Measurements from ENCODE around the gene PARM1.
"Not testable (repeated sequence)": the region's sequence is repeated elsewhere in the genome, so short reads cannot be mapped to it uniquely, and the experiment has no call there.

PARM1 gene

GRCh38 chr4:74994436-74994835 lies 61.5 kb downstream of the PARM1 start:
- DNase-seq = not testable (repeated sequence)

GRCh38 chr4:74996996-74997395 lies 64.1 kb downstream of the PARM1 start:
- DNase-seq = no peak

- DNase-seq = no peak
Measured at GRCh38 chr4:74997948-74998729, 65.2 kb downstream of the PARM1 start.

GRCh38 chr4:74999714-75000309 lies 66.9 kb downstream of the PARM1 start:
- DNase-seq = no peak

GRCh38 chr4:75001871-75002270 lies 69.0 kb downstream of the PARM1 start:
- DNase-seq = no peak

- DNase-seq = no peak
Measured at GRCh38 chr4:75002381-75002780, 69.5 kb downstream of the PARM1 start.

GRCh38 chr4:75003979-75004378 lies 71.1 kb downstream of the PARM1 start:
- no peak for DNase-seq

- DNase-seq = no peak
Measured at GRCh38 chr4:75004755-75005668, 72.1 kb downstream of the PARM1 start.

- no peak for DNase-seq
Measured at GRCh38 chr4:75005727-75006126, 72.8 kb downstream of the PARM1 start.

GRCh38 chr4:75007891-75008290 lies 75.0 kb downstream of the PARM1 start:
- DNase-seq = no peak

- no peak for DNase-seq
Measured at GRCh38 chr4:75009138-75009537, 76.2 kb downstream of the PARM1 start.

GRCh38 chr4:75011131-75011795 lies 78.3 kb downstream of the PARM1 start:
- DNase-seq = no peak

GRCh38 chr4:75015627-75016026 lies 82.7 kb downstream of the PARM1 start:
- DNase-seq = no peak

GRCh38 chr4:75016472-75016871 lies 83.6 kb downstream of the PARM1 start:
- no peak for DNase-seq

- no peak for DNase-seq
Measured at GRCh38 chr4:75018811-75019479, 86.0 kb downstream of the PARM1 start.

- no peak for DNase-seq
Measured at GRCh38 chr4:75025431-75025830, 92.5 kb downstream of the PARM1 start.

GRCh38 chr4:75028196-75028854 lies 95.4 kb downstream of the PARM1 start:
- no peak for DNase-seq

GRCh38 chr4:75030028-75030427 lies 97.1 kb downstream of the PARM1 start:
- DNase-seq = no peak

GRCh38 chr4:75030649-75031235 lies 97.8 kb downstream of the PARM1 start:
- no peak for DNase-seq

GRCh38 chr4:75031775-75032174 lies 98.9 kb downstream of the PARM1 start:
- DNase-seq = no peak

- DNase-seq = no peak
Measured at GRCh38 chr4:75034523-75034922, 101.6 kb downstream of the PARM1 start.

- DNase-seq = no peak
Measured at GRCh38 chr4:75035321-75035720, 102.4 kb downstream of the PARM1 start.
